ENCODE measurements around the gene POT1. TPM values are rescaled to one million over a fixed set of nuclear protein-coding genes. Genes with fewer than 3 reads are reported as not detected.

POT1 gene
- total and polyA plus RNA-seq, 10 donors, result 9.4 to 37.0 (median 25.4) TPM

GRCh38 chr7:124779620-124780019 is 150.0 kb downstream of the POT1 start:
- DNase-seq, result no peak
- Histone ChIP-seq H3K36me3 (no peaks in the 10 kb centered on the region), H3K4me3 (no peak overlapping the region), H3K27ac (no peak overlapping the region), H3K27me3 (replicated peaks in 1 of 7) (peaks cover 0 to 7% (median 0%) of the 10 kb centered on the region in 7 donors), H3K4me1 (no peaks in the 10 kb centered on the region), H3K9me3 (no peaks in the 10 kb centered on the region)
- intact Hi-C loops (cut with DNase I; ENCODE audit: low total_unique reads), result no loop called here
- TF ChIP-seq CTCF (IDR thresholded peaks at IDR 0.05 in 8 of 11, conservative IDR thresholded peaks at IDR 0.05 in 3 of 11) (no peak), POLR2A (IDR thresholded peaks at IDR 0.05) (no peak), POLR2AphosphoS5 (IDR thresholded peaks at IDR 0.05) (no peak)

GRCh38 chr7:124779194-124779593 is 150.4 kb downstream of the POT1 start:
- Histone ChIP-seq H3K27ac (no peak overlapping the region), H3K4me1 (no peaks in the 10 kb centered on the region), H3K4me3 (no peak overlapping the region), H3K36me3 (no peaks in the 10 kb centered on the region), H3K27me3 (replicated peaks in 1 of 7) (peaks cover 0 to 7% (median 0%) of the 10 kb centered on the region in 7 donors), H3K9me3 (no peaks in the 10 kb centered on the region)
- intact Hi-C loops (cut with DNase I; ENCODE audit: low total_unique reads), result no loop called here
- 71 to 79% (median 75%) methylated on average over 3 of the region's 3 CpGs for WGBS, 5 donors
- DNase-seq, result no peak
- TF ChIP-seq CTCF (IDR thresholded peaks at IDR 0.05 in 8 of 11, conservative IDR thresholded peaks at IDR 0.05 in 3 of 11) (no peak), POLR2AphosphoS5 (IDR thresholded peaks at IDR 0.05) (no peak), POLR2A (IDR thresholded peaks at IDR 0.05) (no peak)

GRCh38 chr7:124777268-124777667 is 152.4 kb downstream of the POT1 start:
- no peak for DNase-seq
- no peaks in the 10 kb centered on the region for H3K9me3 ChIP-seq
- no peaks in the 10 kb centered on the region for H3K36me3 ChIP-seq
- no peaks in the 10 kb centered on the region for H3K4me1 ChIP-seq
- H3K27ac ChIP-seq, result no peak overlapping the region
- intact Hi-C loops (cut with DNase I; ENCODE audit: low total_unique reads), result no loop called here
- H3K4me3 ChIP-seq, result no peak overlapping the region
- H3K27me3 ChIP-seq (replicated peaks in 1 of 7), result peaks cover 0 to 7% (median 0%) of the 10 kb centered on the region in 7 donors
- WGBS, 5 donors, result 77 to 88% (median 77%) methylated on average over 2 of the region's 2 CpGs
- TF ChIP-seq POLR2AphosphoS5 (IDR thresholded peaks at IDR 0.05) (no peak), POLR2A (IDR thresholded peaks at IDR 0.05) (no peak), CTCF (IDR thresholded peaks at IDR 0.05 in 8 of 11, conservative IDR thresholded peaks at IDR 0.05 in 3 of 11) (no peak)

- peaks cover 0 to 7% (median 0%) of the 10 kb centered on the region in 7 donors for H3K27me3 ChIP-seq (replicated peaks in 1 of 7)
- intact Hi-C loops (cut with DNase I; ENCODE audit: low total_unique reads), result no loop called here
- DNase-seq, result no peak
- TF ChIP-seq CTCF (IDR thresholded peaks at IDR 0.05 in 8 of 11, conservative IDR thresholded peaks at IDR 0.05 in 3 of 11) (no peak), POLR2AphosphoS5 (IDR thresholded peaks at IDR 0.05) (no peak), POLR2A (IDR thresholded peaks at IDR 0.05) (no peak)
- H3K9me3 ChIP-seq, result no peaks in the 10 kb centered on the region
- H3K4me1 ChIP-seq, result no peaks in the 10 kb centered on the region
- H3K4me3 ChIP-seq, result no peak overlapping the region
- 54 to 81% (median 63%) methylated on average over 2 of the region's 2 CpGs for WGBS, 5 donors
- H3K36me3 ChIP-seq, result no peaks in the 10 kb centered on the region
- H3K27ac ChIP-seq, result no peak overlapping the region
Measured at GRCh38 chr7:124776153-124776552, 153.5 kb downstream of the POT1 start.

Measured in spleen (tissue), 11 donors.